CD4-positive, alpha-beta T cell treated with Interleukin-17A for 1 hour (primary cell): Measurements from ENCODE around the gene GFER.

Experiments used
- DNase-seq: peaks from one replicate; pipeline ENCODE4 v3.0.0-alpha.2; 2020

The GFER gene

GRCh38 chr16:1975432-1976215 lies 8.4 kb upstream of the GFER start:
- DNase-seq = no peak

- no peak for DNase-seq
Measured at GRCh38 chr16:1976216-1976520, 7.8 kb upstream of the GFER start.

- DNase-seq = no peak
Measured at GRCh38 chr16:1976951-1977874, 6.8 kb upstream of the GFER start.

- DNase-seq = no peak
Measured at GRCh38 chr16:1977875-1978268, 6.1 kb upstream of the GFER start.

GRCh38 chr16:1978476-1979120 lies 5.4 kb upstream of the GFER start:
- DNase-seq = no peak

GRCh38 chr16:1979271-1980029 lies 4.5 kb upstream of the GFER start:
- peak; percentile 46 for DNase-seq

GRCh38 chr16:1980030-1980769 lies 3.8 kb upstream of the GFER start:
- DNase-seq = no peak

- DNase-seq = no peak
Measured at GRCh38 chr16:1980770-1981087, 3.3 kb upstream of the GFER start.

- no peak for DNase-seq
Measured at GRCh38 chr16:1981398-1981836, 2.6 kb upstream of the GFER start, which contains the start of gene NOXO1. Gene NOXO1, minus strand, starts transcription at chr16:1981469. Its CDS starts 290 bp downstream, at chr16:1981179.

- DNase-seq = no peak
Measured at GRCh38 chr16:1982013-1982433, 2.0 kb upstream of the GFER start.

- no peak for DNase-seq
Measured at GRCh38 chr16:1982991-1983543, 926 bp upstream of the GFER start.

GRCh38 chr16:1984347-1985225 lies 593 bp downstream of the GFER start:
- DNase-seq = no peak

- no peak for DNase-seq
Measured at GRCh38 chr16:1985466-1986150, 1.6 kb downstream of the GFER start.

GRCh38 chr16:1987198-1987597 lies 3.2 kb downstream of the GFER start:
- no peak for DNase-seq

- peak; percentile 9 for DNase-seq
Measured at GRCh38 chr16:1989209-1990100, 5.5 kb downstream of the GFER start, which contains the start of gene SYNGR3. Gene SYNGR3, plus strand, starts transcription at chr16:1989970. Its CDS starts 133 bp downstream, at chr16:1990103.

- no peak for DNase-seq
Measured at GRCh38 chr16:1990101-1990350, 6.0 kb downstream of the GFER start.

- DNase-seq = peak; percentile 64
Measured at GRCh38 chr16:1990351-1991134, 6.5 kb downstream of the GFER start.

GRCh38 chr16:1991135-1991551 lies 7.2 kb downstream of the GFER start:
- peak; percentile 76 for DNase-seq
